PFSK-1 (cell line): Measurements from ENCODE around the gene ZNF652.
A peak's percentile ranks its signal among the peaks of the same experiment; 100 is the strongest.

Source experiments
- POLR2AphosphoS5 ChIP-seq: IDR thresholded peaks from 2 replicates; pipeline ENCODE4 v1.6.1; 2012; ENCODE audit warnings: low read depth, mild to moderate bottlenecking, control low read depth, low read length, moderate library complexity
- REST ChIP-seq, 2 experiments: IDR thresholded peaks; 2 replicates each; pipeline versions ENCODE4 v1.6.1 to v1.8.0; 2011 to 2012; ENCODE audit warnings: low read depth in 2 of 2, low read length in 2 of 2, control low read depth in 1 of 2, inconsistent platforms in 1 of 2, mild to moderate bottlenecking in 1 of 2, moderate library complexity in 1 of 2; ENCODE audit not compliant: insufficient read depth in 1 of 2
- TAF1 ChIP-seq: IDR thresholded peaks from 2 replicates; pipeline ENCODE4 v1.6.1; 2012; ENCODE audit warnings: low read length, control low read depth, borderline replicate concordance; ENCODE audit not compliant: insufficient read depth

GRCh38 chr17:49361902-49362722 lies at the start of gene ZNF652:
- TF ChIP-seq TAF1 (peak; percentile 60; the same call in 1 of the 2 replicates), REST (IDR thresholded peaks at IDR 0.05; ENCODE audit: insufficient read depth in 1 of 2, low read depth in 2 of 2, low read length in 2 of 2) (no peak), POLR2AphosphoS5 (peak; percentile 60; the same call in 1 of the 2 replicates)
